Spleen (tissue), 11 donors: Measurements from ENCODE around the gene ADNP. TPM values are rescaled to one million over a fixed set of nuclear protein-coding genes. Genes with fewer than 3 reads are reported as not detected.
"Not testable (repeated sequence)": the region's sequence is repeated elsewhere in the genome, so short reads cannot be mapped to it uniquely, and the experiment has no call there.

ENCODE experiments used
- DNase-seq: peaks from one replicate; pipeline ENCODE4 v3.0.0-alpha.2; 2020
- H3K27ac ChIP-seq, 8 donors: fragments of 200-600 bp; sonication (generic) in 7 of 8; 1 replicate in 4 of 8; 2 replicates in 4 of 8; pipeline versions ENCODE4 v1.5.0 to v1.8.0; 2016 to 2021; ENCODE audit warnings: inconsistent platforms in 4 of 8, mild to moderate bottlenecking in 4 of 8, moderate library complexity in 1 of 8
- H3K27me3 ChIP-seq, 7 donors: fragments of 200-600 bp; sonication (generic) in 6 of 7; replicated peaks in 1 of 7; 1 replicate in 4 of 7; 2 replicates in 3 of 7; pipeline versions ENCODE4 v1.5.0 to v1.8.0; 2016 to 2021; ENCODE audit warnings: inconsistent platforms in 3 of 7, mild to moderate bottlenecking in 1 of 7
- H3K36me3 ChIP-seq, 6 donors: fragments of 200-600 bp; sonication (generic) in 5 of 6; 1 replicate in 4 of 6; 2 replicates in 2 of 6; pipeline versions ENCODE4 v1.5.0 to v1.8.0; 2016 to 2021; ENCODE audit warnings: inconsistent platforms in 2 of 6
- H3K4me1 ChIP-seq, 6 donors: fragments of 200-600 bp; sonication (generic) in 5 of 6; 1 replicate in 3 of 6; 2 replicates in 3 of 6; pipeline versions ENCODE4 v1.5.0 to v1.8.0; 2016 to 2021; ENCODE audit warnings: inconsistent platforms in 3 of 6
- H3K4me3 ChIP-seq, 8 donors: fragments of 200-600 bp; sonication (generic) in 7 of 8; 1 replicate in 4 of 8; 2 replicates in 4 of 8; pipeline versions ENCODE4 v1.5.0 to v1.8.0; 2016 to 2021; ENCODE audit warnings: inconsistent platforms in 4 of 8, mild to moderate bottlenecking in 4 of 8, moderate library complexity in 2 of 8
- H3K9me3 ChIP-seq, 8 donors: fragments of 200-600 bp; sonication (generic) in 7 of 8; 1 replicate in 4 of 8; 2 replicates in 4 of 8; pipeline versions ENCODE4 v1.5.0 to v1.8.0; 2016 to 2021; ENCODE audit warnings: inconsistent platforms in 4 of 8
- CTCF ChIP-seq, 11 experiments: fragments of 200-600 bp in 7 of 11; fragments of 450-650 bp in 4 of 11; sonication (generic) in 4 of 11; IDR thresholded peaks in 8 of 11; conservative IDR thresholded peaks in 3 of 11; 1 replicate in 7 of 11; 2 replicates in 4 of 11; pipeline versions ENCODE4 v1.4.0 to v1.8.0; 2016 to 2021; ENCODE audit warnings: antibody characterized with exemption in 11 of 11, inconsistent platforms in 4 of 11, mild to moderate bottlenecking in 1 of 11
- POLR2A ChIP-seq, 3 donors: fragments of 450-650 bp; IDR thresholded peaks; one replicate each; pipeline ENCODE4 v1.5.1; 2017; ENCODE audit warnings: antibody characterized with exemption in 3 of 3, mild to moderate bottlenecking in 1 of 3
- POLR2AphosphoS5 ChIP-seq, 3 donors: sonication (generic); formaldehyde crosslinking; IDR thresholded peaks; one replicate each; pipeline ENCODE4 v1.5.1; 2017; ENCODE audit warnings: antibody characterized with exemption in 3 of 3
- WGBS, 5 donors: extraction: QIAGEN DNeasy Blood & Tissue Kit in 3 of 5; methylation state at CpG; one replicate each; pipeline versions ENCODE4 v1.1.5 to v1.1.7; 2013 to 2018; 5-methylcytosine and 5-hydroxymethylcytosine counted together
- intact Hi-C: fragments of 100-400 bp; cut with DNase I; formaldehyde crosslinking; loops from one replicate; pipeline ENCODE4 v1.15.0; 2023; ENCODE audit warnings: low total_unique reads
- polyA plus RNA-seq, 3 donors: library from polyadenylated mRNA; stranded (reverse); fragments of 200-250 nt; gene quantifications; one replicate each; pipeline ENCODE4 v1.2.1, GENCODE V29; 2013
- total RNA-seq, 7 donors: library from RNA; depleted of rRNA in 3 of 7; stranded (reverse); fragments of >200 nt in 3 of 7; fragmentation: NEBNext Ultra II Directional in 4 of 7; extraction: Animal tissue kit (Norgen Biotek cat#: 25700) in 4 of 7; gene quantifications; one replicate each; pipeline versions ENCODE4 v1.1.0 to v1.2.1, GENCODE V29; 2016 to 2021
- donor health status: healthy with polysubstance abuse.
- donor health status: DM: no; HTN: no; CAD: no; lungs with moderate emphysema.
- donor health status: DM: no; HTN: no; CAD: no.
- donor health status: Bipolar disorder and iron deficiency.
- donor health status: healthy.
- donor health status: DM: no; HTN: no; CAD: no.
- donor health status: DM: yes; HTN: yes; CAD: no.

ADNP gene
- total and polyA plus RNA-seq, 10 donors: 30.6 to 78.8 (median 61.3) TPM

DNA sequence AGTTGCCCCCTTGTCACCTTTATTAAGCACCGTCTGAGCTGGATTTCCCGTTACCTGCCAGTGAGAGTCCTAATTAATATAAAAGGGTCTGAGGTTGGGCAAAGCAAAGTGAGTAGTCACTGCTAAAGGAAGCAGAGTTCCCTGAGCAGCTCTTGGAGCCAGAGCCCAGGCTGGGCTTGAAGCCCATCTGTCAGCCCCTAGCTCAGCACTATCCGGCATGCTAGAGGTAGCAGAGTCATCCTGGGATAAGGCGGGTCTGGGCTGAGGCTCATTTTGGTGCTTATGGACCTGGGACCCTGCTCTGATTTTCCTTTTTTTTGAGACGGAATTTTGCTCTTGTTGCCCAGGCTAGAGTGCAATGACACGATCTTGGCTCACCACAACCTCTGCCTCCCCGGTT, 46.2 kb downstream of the ADNP start:
- no peaks in the 10 kb centered on the region for H3K27me3 ChIP-seq
- WGBS, 5 donors: 77 to 88% (median 87%) methylated on average over 7 of the region's 7 CpGs
- H3K9me3 ChIP-seq: no peaks in the 10 kb centered on the region
- no peaks in the 10 kb centered on the region for H3K4me1 ChIP-seq
- H3K36me3 ChIP-seq: peaks cover 0 to 64% (median 13%) of the 10 kb centered on the region in 6 donors
- H3K4me3 ChIP-seq: no peak overlapping the region
- TF ChIP-seq CTCF (IDR thresholded peaks at IDR 0.05 in 8 of 11, conservative IDR thresholded peaks at IDR 0.05 in 3 of 11): no peak
- intact Hi-C loops: no loop called here
- peak; percentile 31 for DNase-seq
- no peak overlapping the region for H3K27ac ChIP-seq

DNA sequence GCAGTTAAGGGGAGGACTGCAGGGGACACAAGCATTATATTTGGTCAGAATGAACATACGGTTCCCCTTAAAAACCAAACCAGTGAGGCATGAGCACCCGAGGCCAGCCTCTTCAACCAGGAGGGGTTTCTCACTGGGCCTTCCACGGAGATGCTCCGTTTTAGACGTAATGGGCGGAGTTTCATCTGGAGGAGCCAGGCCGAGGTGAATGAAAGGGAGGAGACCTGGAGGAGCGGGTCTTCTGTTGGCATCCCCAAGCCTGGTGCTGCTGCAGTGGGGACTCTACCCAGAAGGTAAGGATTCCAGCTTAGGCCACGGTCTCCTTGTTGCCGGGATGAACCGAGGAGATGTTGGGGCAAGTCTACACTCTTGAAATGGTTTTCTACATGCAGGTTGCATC, 47.4 kb downstream of the ADNP start:
- no peak for TF ChIP-seq POLR2A (IDR thresholded peaks at IDR 0.05)
- TF ChIP-seq POLR2AphosphoS5 (IDR thresholded peaks at IDR 0.05): no peak
- no peak for TF ChIP-seq CTCF (IDR thresholded peaks at IDR 0.05 in 8 of 11, conservative IDR thresholded peaks at IDR 0.05 in 3 of 11)
- peaks cover 0 to 64% (median 4%) of the 10 kb centered on the region in 6 donors for H3K36me3 ChIP-seq
- H3K27ac ChIP-seq: no peak overlapping the region
- WGBS, 5 donors: 89 to 94% (median 91%) methylated on average over 11 of the region's 11 CpGs
- peak; percentile 63 for DNase-seq
- H3K9me3 ChIP-seq: no peaks in the 10 kb centered on the region
- no peaks in the 10 kb centered on the region for H3K27me3 ChIP-seq
- intact Hi-C loops: no loop called here
- no peak overlapping the region for H3K4me3 ChIP-seq
- no peaks in the 10 kb centered on the region for H3K4me1 ChIP-seq

DNA sequence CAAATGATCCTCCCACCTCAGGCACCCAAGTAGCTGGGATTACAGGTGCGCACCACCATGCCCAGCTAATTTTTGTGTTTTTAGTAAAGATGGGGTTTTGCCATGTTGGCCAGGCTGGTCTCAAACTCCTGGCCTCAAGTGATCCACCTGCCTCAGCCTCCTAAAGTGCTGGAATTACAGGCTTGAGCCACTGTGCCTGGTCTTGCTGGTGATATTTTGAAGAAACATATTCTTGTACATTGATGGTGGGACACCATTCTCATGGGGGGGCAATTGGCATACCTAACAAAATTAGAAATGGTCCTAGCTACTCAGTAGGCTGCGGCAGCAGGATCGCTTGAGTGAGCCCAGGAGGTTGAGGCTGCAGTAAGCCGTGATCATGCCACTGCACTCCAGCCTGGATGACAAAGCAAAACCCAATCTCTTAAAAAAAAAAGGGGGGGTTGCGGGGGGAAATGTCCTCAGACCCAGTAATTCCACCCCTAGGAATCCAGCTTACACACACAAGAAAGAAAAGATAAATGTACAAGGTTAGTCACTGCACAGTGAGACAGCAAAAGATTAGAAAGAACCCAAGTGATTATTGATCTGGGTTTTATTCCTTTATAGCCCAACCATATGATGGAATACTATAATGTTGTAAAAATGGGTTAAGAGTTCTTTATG, 49.3 kb downstream of the ADNP start:
- WGBS, 5 donors: 90 to 98% (median 93%) methylated on average over 5 of the region's 5 CpGs
- H3K4me3 ChIP-seq, H3K27me3 ChIP-seq, H3K4me1 ChIP-seq, H3K9me3 ChIP-seq, H3K27ac ChIP-seq, intact Hi-C loops, DNase-seq: not testable (repeated sequence)
- H3K36me3 ChIP-seq: peaks cover 0 to 64% (median 7%) of the 10 kb centered on the region in 6 donors

GRCh38 chr20:50879649-50880550, 51.3 kb downstream of the ADNP start:
- Histone ChIP-seq H3K27ac (no peak overlapping the region), H3K27me3 (no peaks in the 10 kb centered on the region), H3K4me3 (no peak overlapping the region), H3K36me3 (peaks cover 0 to 67% (median 16%) of the 10 kb centered on the region in 6 donors), H3K4me1 (no peaks in the 10 kb centered on the region), H3K9me3 (no peaks in the 10 kb centered on the region)
- no peak for TF ChIP-seq CTCF (IDR thresholded peaks at IDR 0.05 in 8 of 11, conservative IDR thresholded peaks at IDR 0.05 in 3 of 11)
- TF ChIP-seq POLR2A (IDR thresholded peaks at IDR 0.05): no peak
- TF ChIP-seq POLR2AphosphoS5 (IDR thresholded peaks at IDR 0.05): peak in 2 of 3 donors; percentile 33 to 64
- 83 to 92% (median 91%) methylated on average over 19 to 20 of the region's 20 CpGs for WGBS, 5 donors
- DNase-seq: peak; percentile 43
- intact Hi-C loops: no loop called here
